GM19452 (cell line): ENCODE data around the gene LOC128125822.

Experiments used
- ATAC-seq: cut with Tn5 transposase; IDR thresholded peaks from one replicate; pipeline ENCODE4 v1.9.1; 2021; ENCODE audit not compliant: unreplicated experiment

Gene LOC128125822

DNA sequence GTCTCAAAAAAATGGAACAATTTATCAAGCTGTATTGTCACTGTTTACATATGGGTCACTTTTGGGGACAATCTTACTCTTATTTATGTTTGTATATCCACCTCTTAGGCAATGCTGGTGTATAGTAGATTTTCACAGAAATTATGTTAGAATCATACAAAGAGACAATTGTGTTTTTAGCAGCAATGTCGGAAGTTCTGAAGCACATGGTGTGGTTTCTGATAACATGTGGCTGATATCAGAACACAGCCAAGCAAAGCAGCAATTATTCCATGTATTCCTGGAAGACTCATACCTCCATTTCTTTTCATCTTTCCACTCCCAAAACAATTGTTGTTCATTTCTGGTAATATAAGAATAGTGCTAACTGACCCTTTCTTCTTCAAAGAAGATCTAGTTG is 17.5 kb upstream of the LOC128125822 start:
- no peak for ATAC-seq

- ATAC-seq: no peak
Observed at GRCh38 chr6:63556369-63556768, 15.9 kb upstream of the LOC128125822 start.

GRCh38 chr6:63558278-63558677 is 14.0 kb upstream of the LOC128125822 start:
- ATAC-seq: peak; percentile 47

- no peak for ATAC-seq
Observed at GRCh38 chr6:63560801-63561287, 11.4 kb upstream of the LOC128125822 start.

GRCh38 chr6:63561288-63561687 is 11.0 kb upstream of the LOC128125822 start:
- no peak for ATAC-seq

- no peak for ATAC-seq
Observed at GRCh38 chr6:63563235-63563634, 9.0 kb upstream of the LOC128125822 start.

- no peak for ATAC-seq
Observed at GRCh38 chr6:63565058-63565726, 7.1 kb upstream of the LOC128125822 start.

DNA sequence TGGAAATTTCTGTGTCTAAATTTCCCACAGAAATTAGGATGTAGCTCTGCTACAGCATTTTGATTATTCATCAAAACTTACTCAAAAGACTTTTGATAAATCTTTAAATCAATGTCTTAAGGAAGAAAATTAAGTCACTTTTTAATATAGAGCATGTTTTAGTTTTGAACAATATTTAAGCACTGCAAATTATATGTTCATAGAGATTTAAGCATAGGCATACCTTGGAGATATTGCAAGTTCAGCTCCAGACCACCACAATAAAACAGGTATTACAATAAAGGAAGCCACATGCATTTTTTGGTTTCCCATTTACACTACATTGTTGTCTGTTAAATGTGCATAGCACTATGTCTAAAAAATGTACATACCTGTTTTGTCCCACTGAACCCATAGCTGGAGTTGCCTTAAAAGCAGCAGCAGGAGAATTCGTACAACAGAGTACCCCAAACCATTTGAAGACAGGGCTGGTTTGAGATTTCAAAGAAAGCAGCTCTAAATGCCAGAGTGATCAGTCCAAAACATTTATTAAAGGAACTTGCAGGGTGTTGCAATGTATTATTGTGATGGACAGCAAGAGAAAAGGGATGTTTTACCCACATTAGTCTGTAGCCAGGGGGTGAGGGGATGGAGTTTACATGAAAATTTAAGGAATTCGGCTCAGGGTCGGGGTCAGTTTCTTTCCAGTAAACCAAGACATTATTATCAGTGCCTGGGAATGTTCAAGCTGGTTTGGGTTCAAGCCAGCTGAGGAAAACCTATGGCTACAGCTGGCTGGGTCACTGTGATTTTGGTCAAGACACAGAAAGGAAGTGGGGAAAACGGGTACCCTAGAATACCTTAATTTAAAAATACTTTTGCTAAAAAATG is 6.3 kb upstream of the LOC128125822 start:
- ATAC-seq: no peak

DNA sequence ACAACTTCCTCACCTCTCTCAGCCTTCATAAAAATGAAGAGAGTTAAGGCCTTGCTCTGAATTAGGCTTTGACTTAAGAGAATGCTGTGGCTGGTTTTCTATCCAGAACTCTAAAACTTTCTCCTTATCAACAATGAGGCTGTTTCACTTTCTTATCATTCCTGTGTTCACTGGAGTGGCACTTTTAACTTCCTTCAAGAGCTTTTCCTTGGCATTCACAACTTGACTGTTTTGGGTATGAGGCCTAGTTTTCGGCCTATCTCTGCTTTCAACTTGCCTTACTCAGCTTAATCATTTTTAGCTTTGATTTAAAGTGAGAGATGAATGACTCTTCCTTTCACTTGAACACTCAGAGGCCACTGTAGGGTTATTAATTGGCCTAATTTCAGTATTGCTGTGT is 4.3 kb upstream of the LOC128125822 start:
- no peak for ATAC-seq

- no peak for ATAC-seq
Observed at GRCh38 chr6:63571361-63572043, 778 bp upstream of the LOC128125822 start.

DNA sequence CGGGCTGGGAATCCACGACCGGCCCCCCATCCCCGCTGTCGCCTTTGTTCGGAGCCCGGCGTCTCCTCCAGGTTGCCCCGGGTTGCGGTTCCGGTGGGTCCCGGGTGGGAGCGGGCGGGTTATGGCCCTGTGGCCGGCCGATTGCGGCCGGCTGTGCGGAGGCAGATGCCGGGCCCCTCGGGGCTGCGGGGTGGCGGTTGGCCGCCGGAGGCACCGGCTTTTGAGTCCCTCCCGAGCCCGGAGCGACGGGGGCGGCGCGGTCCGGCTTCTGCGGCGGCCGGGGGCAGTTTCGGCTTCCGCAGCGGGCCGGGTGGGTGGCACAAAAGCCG is 431 bp downstream of the LOC128125822 start:
- ATAC-seq: peak; percentile 0

- peak; percentile 40 for ATAC-seq
Observed at GRCh38 chr6:63573076-63573898, 1.0 kb downstream of the LOC128125822 start.

DNA sequence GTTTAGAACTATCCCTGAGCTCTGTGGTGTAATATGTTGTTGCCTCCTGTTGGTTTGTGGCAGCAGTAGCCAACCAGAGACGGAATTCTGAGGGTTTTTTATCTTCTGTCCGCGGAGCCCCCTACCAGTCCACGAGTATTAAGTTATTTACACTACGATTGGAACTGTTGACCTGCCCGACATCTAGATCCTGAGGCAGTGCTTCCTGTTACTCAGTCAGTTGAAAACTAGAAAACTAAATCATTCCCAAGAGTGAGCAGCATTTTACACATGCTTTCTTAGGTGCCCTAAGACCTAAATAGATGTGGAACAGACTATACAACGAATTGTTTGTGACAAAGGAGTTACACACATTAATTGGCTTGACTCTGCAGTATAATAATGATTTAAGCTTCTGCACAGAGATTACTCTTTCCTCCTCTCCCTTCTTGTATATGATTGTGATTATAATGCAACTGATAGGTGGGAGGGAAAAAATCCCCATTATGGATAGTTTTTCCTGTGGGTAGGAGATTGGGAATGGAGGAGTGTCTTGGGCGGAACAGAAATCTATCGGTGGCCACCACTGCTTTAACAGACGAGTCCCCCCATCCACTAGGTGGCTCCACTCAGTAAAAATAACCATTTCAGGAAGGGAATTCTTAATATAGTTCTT is 1.7 kb downstream of the LOC128125822 start:
- ATAC-seq: no peak

DNA sequence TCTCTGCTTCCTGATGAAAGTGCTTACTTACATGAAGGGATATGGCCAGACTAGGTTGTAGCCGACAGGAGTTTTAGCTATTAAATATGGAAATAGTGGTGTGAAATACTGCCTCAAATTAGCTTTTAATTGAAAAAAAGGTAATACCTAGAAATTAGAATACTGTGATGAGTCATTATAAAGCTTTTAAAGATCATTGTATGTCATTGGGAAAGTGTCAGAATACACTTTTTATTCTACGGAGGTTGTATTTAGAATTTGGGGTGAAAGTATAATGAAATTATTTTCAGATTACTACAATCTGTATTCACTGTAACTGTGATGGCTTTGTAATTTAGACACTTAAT is 2.2 kb downstream of the LOC128125822 start:
- no peak for ATAC-seq

GRCh38 chr6:63576147-63576772 is 4.0 kb downstream of the LOC128125822 start:
- no peak for ATAC-seq

- ATAC-seq: no peak
Observed at GRCh38 chr6:63576985-63577712, 4.9 kb downstream of the LOC128125822 start.

DNA sequence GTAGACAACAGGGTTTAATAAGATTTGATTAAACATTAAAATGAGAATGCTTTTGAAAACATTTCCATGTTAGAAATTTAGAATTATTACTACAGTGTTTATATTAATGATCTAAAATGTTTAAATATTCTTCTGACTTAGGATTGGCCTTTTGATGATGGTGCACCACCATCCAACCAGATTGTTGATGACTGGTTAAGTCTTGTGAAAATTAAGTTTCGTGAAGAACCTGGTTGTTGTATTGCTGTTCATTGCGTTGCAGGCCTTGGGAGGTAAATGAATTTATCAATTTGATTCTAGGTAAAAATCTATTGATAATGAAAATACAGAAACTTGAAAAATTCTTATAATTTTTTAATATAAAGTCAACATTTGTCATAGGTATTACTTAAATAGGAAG is 6.5 kb downstream of the LOC128125822 start:
- ATAC-seq: no peak

- no peak for ATAC-seq
Observed at GRCh38 chr6:63579937-63580703, 7.8 kb downstream of the LOC128125822 start.

DNA sequence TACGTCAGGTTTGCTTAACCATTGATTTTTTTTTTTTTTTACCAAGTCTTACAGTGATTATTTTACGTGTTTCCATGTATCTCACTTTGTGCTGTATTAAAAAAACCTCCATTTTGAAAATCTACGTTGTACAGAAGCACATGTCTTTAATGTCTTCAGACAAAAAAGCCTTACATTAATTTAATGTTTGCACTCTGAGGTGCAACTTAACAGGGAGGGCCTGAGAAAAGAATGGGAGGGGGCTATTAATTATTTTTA is 8.4 kb downstream of the LOC128125822 start:
- no peak for ATAC-seq
